HG03039 (cell line): ENCODE measurements around the gene SRP19.
"Not testable (repeated sequence)": the region's sequence is repeated elsewhere in the genome, so short reads cannot be mapped to it uniquely, and the experiment has no call there.

Experiments
- ATAC-seq: cut with Tn5 transposase; IDR thresholded peaks from one replicate; pipeline ENCODE4 v1.9.1; 2021; ENCODE audit warnings: mild to moderate bottlenecking, moderate library complexity; ENCODE audit not compliant: unreplicated experiment

SRP19 gene

GRCh38 chr5:112869948-112870347 lies 8.9 kb downstream of the SRP19 start:
- peak; percentile 82 for ATAC-seq

GRCh38 chr5:112870966-112871365 lies 9.9 kb downstream of the SRP19 start:
- ATAC-seq, result no peak

GRCh38 chr5:112876362-112876761 lies 15.3 kb downstream of the SRP19 start:
- ATAC-seq, result no peak

- ATAC-seq, result no peak
These were observed 17.0 kb downstream of the SRP19 start for GRCh38 chr5:112878101-112878500.

- no peak for ATAC-seq
These were observed 17.7 kb downstream of the SRP19 start for GRCh38 chr5:112878760-112879159.

- ATAC-seq, result no peak
These were observed 19.3 kb downstream of the SRP19 start for GRCh38 chr5:112880219-112880964.

GRCh38 chr5:112883192-112883591 lies 22.1 kb downstream of the SRP19 start:
- no peak for ATAC-seq

GRCh38 chr5:112885001-112885400 lies 23.9 kb downstream of the SRP19 start:
- no peak for ATAC-seq

- ATAC-seq, result no peak
These were observed 25.9 kb downstream of the SRP19 start for GRCh38 chr5:112886975-112887374.

GRCh38 chr5:112892066-112892465 lies 31.0 kb downstream of the SRP19 start:
- ATAC-seq, result not testable (repeated sequence)

- ATAC-seq, result no peak
These were observed 31.7 kb downstream of the SRP19 start for GRCh38 chr5:112892776-112893175.

- no peak for ATAC-seq
These were observed 34.6 kb downstream of the SRP19 start for GRCh38 chr5:112895682-112896081.

GRCh38 chr5:112902561-112902960 lies 41.5 kb downstream of the SRP19 start:
- no peak for ATAC-seq

- ATAC-seq, result not testable (repeated sequence)
These were observed 43.9 kb downstream of the SRP19 start for GRCh38 chr5:112904996-112905395.

- no peak for ATAC-seq
These were observed 45.5 kb downstream of the SRP19 start for GRCh38 chr5:112906637-112907036.

GRCh38 chr5:112907166-112907631 lies 46.1 kb downstream of the SRP19 start:
- ATAC-seq, result no peak

- ATAC-seq, result no peak
These were observed 47.8 kb downstream of the SRP19 start for GRCh38 chr5:112908854-112909253.

GRCh38 chr5:112910529-112910928 lies 49.4 kb downstream of the SRP19 start:
- no peak for ATAC-seq

- no peak for ATAC-seq
These were observed 53.5 kb downstream of the SRP19 start for GRCh38 chr5:112914584-112914983.

GRCh38 chr5:112915831-112916230 lies 54.7 kb downstream of the SRP19 start:
- ATAC-seq, result no peak

GRCh38 chr5:112917453-112917995 lies 56.4 kb downstream of the SRP19 start:
- ATAC-seq, result no peak

GRCh38 chr5:112918136-112918535 lies 57.0 kb downstream of the SRP19 start:
- ATAC-seq, result no peak

GRCh38 chr5:112918679-112919078 lies 57.6 kb downstream of the SRP19 start:
- no peak for ATAC-seq
